GM13977 (cell line): ENCODE data around the gene COL13A1.
A peak's percentile ranks its signal among the peaks of the same experiment; 100 is the strongest.

Source experiments
- DNase-seq: peaks from one replicate; pipeline ENCODE4 v3.0.0; 2012; ENCODE audit warnings: low spot score
- in situ Hi-C: fragments of 300-500 bp; cut with MboI; formaldehyde crosslinking; loops from one replicate; pipeline ENCODE4 v1.12.0; 2022; ENCODE audit warnings: low sequenced_read_pairs, low pct_unique_long_range_greater_than_20kb, mixed read lengths, inconsistent platforms; ENCODE audit not compliant: unreplicated experiment
- TF ChIP-seq, protein P1 (sequence below): IDR thresholded peaks from 2 replicates; pipeline ENCODE4 v1.5.1; 2012; ENCODE audit warnings: mild to moderate bottlenecking, control low read depth; ENCODE audit not compliant: insufficient read depth; ENCODE audit errors: extremely low read depth, missing control alignments

The COL13A1 gene

DNA sequence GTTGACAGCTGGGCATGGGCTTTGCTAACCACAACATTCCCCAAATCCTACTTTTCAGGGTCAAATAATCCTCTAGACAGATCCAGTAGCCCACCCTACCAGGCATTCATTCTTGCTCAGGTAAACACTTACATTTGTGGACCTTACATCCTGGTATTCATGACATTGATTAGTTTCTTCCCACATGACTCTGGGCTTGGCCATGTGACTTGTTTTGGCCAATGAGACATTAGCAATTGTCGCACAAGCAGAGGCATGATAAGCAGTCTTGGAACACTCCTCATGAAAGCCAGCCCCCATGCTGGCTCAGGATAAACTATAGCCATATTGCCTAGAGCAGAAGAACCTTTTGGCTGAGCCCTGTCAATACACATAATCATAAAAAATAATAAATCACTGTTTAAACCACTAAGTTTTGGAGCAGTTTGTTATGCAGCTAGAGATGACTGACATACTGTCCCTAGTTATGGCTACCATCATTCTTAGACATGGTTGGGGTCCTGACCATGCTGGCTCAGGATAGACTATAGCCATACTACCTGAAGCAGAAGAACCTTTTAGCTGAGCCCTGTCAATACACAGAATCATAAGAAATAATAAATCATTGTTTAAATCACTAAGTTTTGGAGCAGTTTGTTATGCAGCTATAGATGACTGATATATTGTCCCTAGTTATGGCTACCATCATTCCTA lies 6.3 kb upstream of the COL13A1 start:
- TF ChIP-seq, protein P1, sequence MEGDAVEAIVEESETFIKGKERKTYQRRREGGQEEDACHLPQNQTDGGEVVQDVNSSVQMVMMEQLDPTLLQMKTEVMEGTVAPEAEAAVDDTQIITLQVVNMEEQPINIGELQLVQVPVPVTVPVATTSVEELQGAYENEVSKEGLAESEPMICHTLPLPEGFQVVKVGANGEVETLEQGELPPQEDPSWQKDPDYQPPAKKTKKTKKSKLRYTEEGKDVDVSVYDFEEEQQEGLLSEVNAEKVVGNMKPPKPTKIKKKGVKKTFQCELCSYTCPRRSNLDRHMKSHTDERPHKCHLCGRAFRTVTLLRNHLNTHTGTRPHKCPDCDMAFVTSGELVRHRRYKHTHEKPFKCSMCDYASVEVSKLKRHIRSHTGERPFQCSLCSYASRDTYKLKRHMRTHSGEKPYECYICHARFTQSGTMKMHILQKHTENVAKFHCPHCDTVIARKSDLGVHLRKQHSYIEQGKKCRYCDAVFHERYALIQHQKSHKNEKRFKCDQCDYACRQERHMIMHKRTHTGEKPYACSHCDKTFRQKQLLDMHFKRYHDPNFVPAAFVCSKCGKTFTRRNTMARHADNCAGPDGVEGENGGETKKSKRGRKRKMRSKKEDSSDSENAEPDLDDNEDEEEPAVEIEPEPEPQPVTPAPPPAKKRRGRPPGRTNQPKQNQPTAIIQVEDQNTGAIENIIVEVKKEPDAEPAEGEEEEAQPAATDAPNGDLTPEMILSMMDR, result no peak
- in situ Hi-C loops, result no loop called here
- DNase-seq, result no peak

DNA sequence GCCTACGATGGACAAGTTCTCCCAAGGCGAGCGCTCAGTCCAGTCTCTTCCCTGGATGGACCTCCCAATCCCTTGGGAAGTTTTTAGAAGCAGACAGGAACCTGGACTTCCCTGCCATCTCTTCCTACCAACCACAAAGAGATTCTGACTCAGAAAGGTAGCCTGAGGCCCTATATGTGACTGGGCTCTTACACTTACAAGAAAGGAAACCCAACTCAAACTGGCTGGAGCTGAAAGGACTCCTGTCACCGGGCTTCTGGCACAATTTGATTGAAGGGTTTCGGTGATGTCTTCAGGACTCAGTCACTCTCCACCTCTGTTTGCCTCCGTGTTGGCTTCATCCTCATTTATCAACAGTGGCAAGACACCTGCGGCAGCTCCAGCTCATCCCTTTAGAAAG lies 3.7 kb upstream of the COL13A1 start:
- no peak for DNase-seq
- in situ Hi-C loops, result no loop called here
- TF ChIP-seq, protein P1, result no peak

DNA sequence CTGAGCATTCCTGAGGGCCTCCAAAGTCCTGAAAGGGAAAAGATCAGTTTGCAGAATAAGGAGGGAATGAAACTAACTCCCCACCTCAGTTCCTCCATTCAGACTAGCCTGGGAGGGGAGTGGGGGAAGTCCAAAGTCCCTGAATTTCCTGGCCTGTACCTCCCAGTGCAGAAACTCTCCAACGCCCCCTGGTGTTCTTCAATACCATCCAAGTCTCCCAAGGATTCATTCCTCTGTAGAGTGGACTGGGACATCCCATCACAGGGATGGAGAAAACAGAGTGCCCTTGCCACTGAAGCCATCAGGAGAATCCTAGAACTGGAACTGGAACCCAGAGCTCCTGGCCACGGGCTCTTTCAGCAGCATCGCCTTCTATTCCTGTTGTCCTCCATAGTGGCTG lies 1.6 kb upstream of the COL13A1 start:
- DNase-seq, result no peak
- in situ Hi-C loops, result no loop called here
- TF ChIP-seq, protein P1, result peak; percentile 48

DNA sequence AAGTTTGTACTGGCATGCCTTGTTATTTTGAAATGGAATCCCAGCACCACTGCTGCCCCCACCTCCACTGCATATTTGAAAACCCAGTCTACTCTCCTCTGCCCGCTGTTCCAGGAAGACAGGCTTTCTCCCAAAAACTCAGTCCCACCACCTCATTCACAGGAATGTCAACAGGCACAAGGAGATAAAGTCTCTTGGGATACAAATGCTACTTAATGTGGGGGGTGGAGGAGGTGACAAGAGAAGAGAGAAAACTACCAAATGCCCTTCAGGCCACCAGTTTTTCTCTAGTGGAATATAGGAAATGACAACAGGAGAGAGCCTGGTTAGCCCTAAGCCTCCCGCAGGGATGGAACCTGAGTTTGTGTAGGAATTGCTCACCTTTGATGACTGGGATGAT lies 1.0 kb upstream of the COL13A1 start:
- in situ Hi-C loops, result no loop called here
- TF ChIP-seq, protein P1, result no peak
- no peak for DNase-seq

DNA sequence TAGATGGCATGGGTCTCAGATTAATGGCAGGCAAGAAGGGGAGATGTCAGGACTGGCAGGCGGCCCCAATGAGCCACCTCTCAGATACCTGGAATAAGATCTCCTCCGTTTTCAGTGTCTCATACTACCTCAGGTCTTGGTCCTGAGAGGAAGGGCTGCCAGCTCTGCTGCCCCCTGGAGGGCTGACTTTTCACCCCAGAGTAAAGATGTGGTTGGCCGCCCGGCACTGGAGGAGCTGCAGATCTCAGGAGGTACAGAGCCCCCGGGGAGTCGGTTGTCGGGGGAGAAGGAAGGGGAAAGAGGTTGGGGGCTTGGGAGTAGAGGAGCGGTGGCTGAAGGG lies 642 bp upstream of the COL13A1 start:
- in situ Hi-C loops, result no loop called here
- DNase-seq, result peak; percentile 73
- TF ChIP-seq, protein P1, result peak; percentile 50

DNA sequence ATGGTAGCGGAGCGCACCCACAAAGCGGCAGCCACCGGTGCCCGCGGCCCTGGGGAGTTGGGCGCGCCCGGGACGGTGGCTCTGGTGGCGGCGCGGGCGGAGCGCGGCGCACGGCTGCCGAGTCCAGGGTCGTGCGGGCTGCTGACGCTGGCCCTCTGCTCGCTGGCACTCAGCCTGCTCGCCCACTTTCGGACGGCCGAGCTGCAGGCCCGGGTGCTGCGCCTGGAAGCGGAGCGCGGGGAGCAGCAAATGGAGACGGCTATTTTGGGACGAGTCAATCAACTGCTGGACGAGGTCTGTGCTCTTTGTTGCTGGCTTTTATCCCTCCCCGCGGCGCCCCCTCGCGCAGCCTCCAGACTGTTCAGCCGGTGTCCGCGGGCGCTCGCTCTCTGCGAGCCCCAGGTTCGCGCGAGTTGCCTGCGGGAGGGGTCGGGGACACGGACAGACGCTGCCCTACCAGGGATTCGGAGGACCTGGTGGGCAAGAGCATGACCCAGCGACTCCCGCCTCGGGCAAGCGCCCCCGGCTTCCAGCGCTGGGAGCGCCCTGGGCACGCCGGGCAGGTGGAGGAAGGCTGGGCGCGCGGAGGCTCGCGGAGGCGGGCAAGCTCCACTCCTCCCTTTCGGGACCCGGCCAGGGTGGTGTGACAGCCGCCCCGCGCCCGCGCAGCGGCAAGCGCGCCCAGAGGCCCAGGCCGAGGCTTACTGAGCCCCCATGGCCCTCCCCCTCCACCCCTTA lies 887 bp downstream of the COL13A1 start:
- DNase-seq, result no peak
- in situ Hi-C loops, result no loop called here

More for the DNA sequence above, 887 bp downstream of the COL13A1 start:
- TF ChIP-seq, protein P1, result no peak
